SU-DHL-6 (cell line): Measurements from ENCODE around the gene PRRC1.

Experiments
- EZH2phosphoT487 ChIP-seq: fragments of 200-600 bp; sonication (generic), shearing (Covaris generic); conservative IDR thresholded peaks from 2 replicates; pipeline ENCODE4 v1.6.1; 2018; ENCODE audit warnings: mild to moderate bottlenecking, antibody characterized with exemption, low read length, moderate library complexity, mixed read lengths
- TF ChIP-seq, protein P1 (sequence below): fragments of 200-600 bp; sonication (generic); IDR thresholded peaks from one replicate; pipeline ENCODE4 v1.5.1; 2017; ENCODE audit warnings: antibody characterized with exemption, mild to moderate bottlenecking, low read length, moderate library complexity; ENCODE audit not compliant: insufficient read depth, poor library complexity, severe bottlenecking

DNA sequence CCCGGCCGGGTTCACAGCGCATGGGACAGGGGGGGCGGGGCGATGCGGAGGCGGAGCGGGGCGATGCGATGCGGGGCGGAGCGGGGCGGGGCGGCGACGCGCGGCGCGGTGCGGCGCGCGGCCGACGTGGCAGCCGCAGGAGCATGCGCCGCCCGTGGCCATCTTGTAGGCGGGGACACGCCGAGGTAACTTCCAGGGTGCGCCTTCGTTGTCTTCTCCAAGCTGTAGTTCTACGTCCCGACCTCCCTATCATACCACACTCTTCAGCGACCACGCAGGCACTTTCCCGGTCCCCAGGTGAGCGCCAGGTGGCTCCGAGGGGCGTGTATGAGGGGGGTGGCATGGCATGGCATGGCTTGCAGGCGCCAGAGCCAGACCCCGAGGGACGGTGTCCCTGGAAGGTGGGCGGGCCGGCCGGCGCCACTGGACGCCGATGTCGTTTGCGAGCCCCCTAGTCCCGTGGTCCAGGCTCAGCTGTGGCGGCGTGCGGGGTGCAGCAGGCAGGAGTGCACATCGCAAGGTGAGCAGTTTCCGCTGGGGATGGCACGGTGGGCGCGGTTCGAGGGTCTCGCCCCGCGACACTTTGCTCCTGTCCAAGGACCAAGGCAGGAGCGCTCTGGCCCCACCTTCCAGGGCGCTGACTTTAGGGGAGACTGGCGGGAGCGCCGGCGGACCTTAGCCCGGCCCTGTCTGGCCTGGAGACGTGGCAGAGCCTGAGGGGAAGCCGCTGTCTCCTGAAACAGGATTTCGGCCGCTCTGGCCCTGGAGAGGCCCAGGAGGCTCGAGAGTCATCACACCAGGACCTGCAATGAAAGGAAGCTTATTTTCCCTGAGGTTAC, at the start of gene PRRC1:
- TF ChIP-seq, protein P1, sequence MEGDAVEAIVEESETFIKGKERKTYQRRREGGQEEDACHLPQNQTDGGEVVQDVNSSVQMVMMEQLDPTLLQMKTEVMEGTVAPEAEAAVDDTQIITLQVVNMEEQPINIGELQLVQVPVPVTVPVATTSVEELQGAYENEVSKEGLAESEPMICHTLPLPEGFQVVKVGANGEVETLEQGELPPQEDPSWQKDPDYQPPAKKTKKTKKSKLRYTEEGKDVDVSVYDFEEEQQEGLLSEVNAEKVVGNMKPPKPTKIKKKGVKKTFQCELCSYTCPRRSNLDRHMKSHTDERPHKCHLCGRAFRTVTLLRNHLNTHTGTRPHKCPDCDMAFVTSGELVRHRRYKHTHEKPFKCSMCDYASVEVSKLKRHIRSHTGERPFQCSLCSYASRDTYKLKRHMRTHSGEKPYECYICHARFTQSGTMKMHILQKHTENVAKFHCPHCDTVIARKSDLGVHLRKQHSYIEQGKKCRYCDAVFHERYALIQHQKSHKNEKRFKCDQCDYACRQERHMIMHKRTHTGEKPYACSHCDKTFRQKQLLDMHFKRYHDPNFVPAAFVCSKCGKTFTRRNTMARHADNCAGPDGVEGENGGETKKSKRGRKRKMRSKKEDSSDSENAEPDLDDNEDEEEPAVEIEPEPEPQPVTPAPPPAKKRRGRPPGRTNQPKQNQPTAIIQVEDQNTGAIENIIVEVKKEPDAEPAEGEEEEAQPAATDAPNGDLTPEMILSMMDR: no peak
- TF ChIP-seq EZH2phosphoT487: no peak
